Transverse colon (tissue), 4 donors: Measurements from ENCODE around the gene ITGA11. TPM values are rescaled to one million over a fixed set of nuclear protein-coding genes. Genes with fewer than 3 reads are reported as not detected.

Source experiments
- DNase-seq: peaks from one replicate; pipeline ENCODE4 v3.0.0-alpha.2; 2019
- H3K27ac ChIP-seq, 4 donors: fragments of 200-600 bp; sonication (generic); 2 replicates each; pipeline ENCODE4 v1.5.1; 2016 to 2018; ENCODE audit warnings: inconsistent platforms in 4 of 4
- H3K27me3 ChIP-seq: fragments of 200-600 bp; sonication (generic); 2 replicates; pipeline ENCODE4 v1.5.1; 2017; ENCODE audit warnings: inconsistent platforms
- H3K36me3 ChIP-seq, 4 donors: fragments of 200-600 bp; sonication (generic); 2 replicates each; pipeline ENCODE4 v1.5.1; 2017 to 2019; ENCODE audit warnings: inconsistent platforms in 4 of 4
- H3K4me1 ChIP-seq, 4 donors: fragments of 200-600 bp; sonication (generic); 2 replicates each; pipeline ENCODE4 v1.5.1; 2017 to 2020; ENCODE audit warnings: inconsistent platforms in 4 of 4
- H3K4me3 ChIP-seq, 4 donors: fragments of 200-600 bp; sonication (generic); 1 replicate in 1 of 4; 2 replicates in 3 of 4; pipeline versions ENCODE4 v1.5.1 to v1.6.1; 2017 to 2019; ENCODE audit warnings: inconsistent platforms in 4 of 4
- H3K9me3 ChIP-seq, 2 donors: fragments of 200-600 bp; sonication (generic); 2 replicates each; pipeline ENCODE4 v1.5.1; 2017 to 2019; ENCODE audit warnings: inconsistent platforms in 2 of 2
- EP300 ChIP-seq: sonication (generic); formaldehyde crosslinking; IDR thresholded peaks from one replicate; pipeline ENCODE4 v1.6.1; 2017; ENCODE audit warnings: antibody characterized with exemption, low read depth
- POLR2A ChIP-seq: fragments of 450-650 bp; IDR thresholded peaks from one replicate; pipeline ENCODE4 v1.6.1; 2016; ENCODE audit warnings: antibody characterized with exemption, mild to moderate bottlenecking, moderate library complexity
- POLR2AphosphoS5 ChIP-seq, 3 donors: sonication (generic); formaldehyde crosslinking; IDR thresholded peaks; one replicate each; pipeline ENCODE4 v1.6.1; 2016; ENCODE audit warnings: antibody characterized with exemption in 3 of 3
- WGBS, 2 donors: methylation state at CpG; one replicate each; pipeline ENCODE4 v1.1.5; 2018; ENCODE audit warnings: low coverage in 1 of 2; 5-methylcytosine and 5-hydroxymethylcytosine counted together
- in situ Hi-C, 4 donors: fragments of 200-750 bp; cut with MboI; loops; one replicate each; pipeline versions ENCODE4 v1.15.0 to v1.15.1; 2017; ENCODE audit warnings: low sequenced_read_pairs in 3 of 4, low pct_ligation_motif_present in 1 of 4, low pct_unique_long_range_greater_than_20kb in 1 of 4
- intact Hi-C: fragments of 100-400 bp; cut with DNase I; formaldehyde crosslinking; loops from one replicate; pipeline ENCODE4 v1.15.1; 2023; ENCODE audit warnings: low total_unique reads
- total RNA-seq, 4 donors: library from RNA; depleted of rRNA; stranded (reverse); fragments of >200 nt; gene quantifications; one replicate each; pipeline ENCODE4 v1.1.0, GENCODE V29; 2016
- TF ChIP-seq, protein P1 (sequence below), 5 experiments: fragments of 200-600 bp in 3 of 5; fragments of 450-650 bp in 2 of 5; sonication (generic) in 3 of 5; IDR thresholded peaks; 1 replicate in 2 of 5; 2 replicates in 3 of 5; pipeline ENCODE4 v1.5.1; 2016 to 2017; ENCODE audit warnings: antibody characterized with exemption in 5 of 5, inconsistent platforms in 3 of 5, mild to moderate bottlenecking in 2 of 5, moderate library complexity in 1 of 5

ITGA11 gene
- total RNA-seq, 4 donors from 2014 or later, result 0.37 to 3.2 (median 1.1) TPM

DNA sequence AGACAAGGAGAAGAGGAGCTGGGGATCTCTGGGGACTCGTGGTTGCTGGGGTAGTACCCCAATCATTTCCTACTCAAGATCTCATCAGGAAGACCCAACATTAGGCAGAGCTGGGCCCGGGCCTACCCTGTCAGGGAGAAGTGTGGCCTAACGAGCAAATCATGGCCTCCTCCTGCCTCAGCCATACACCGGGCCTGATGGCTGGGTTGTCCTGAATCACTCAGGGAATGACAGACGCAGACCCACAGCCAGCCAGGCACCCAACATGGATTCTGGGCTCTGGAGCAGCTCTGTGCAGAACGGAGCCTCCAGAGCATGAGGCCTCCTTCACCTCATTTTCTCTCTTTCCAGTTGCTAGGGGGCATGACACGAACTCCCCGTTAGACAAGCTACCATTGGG, 19.7 kb downstream of the ITGA11 start:
- in situ Hi-C loops, result no loop called here
- intact Hi-C loops, result no loop called here
- Histone ChIP-seq H3K27ac (no peak overlapping the region), H3K4me3 (no peak overlapping the region), H3K4me1 (no peaks in the 10 kb centered on the region), H3K36me3 (no peaks in the 10 kb centered on the region), H3K9me3 (no peaks in the 10 kb centered on the region), H3K27me3 (no peaks in the 10 kb centered on the region)
- DNase-seq, result no peak
- TF ChIP-seq POLR2A, result no peak
- TF ChIP-seq, protein P1, sequence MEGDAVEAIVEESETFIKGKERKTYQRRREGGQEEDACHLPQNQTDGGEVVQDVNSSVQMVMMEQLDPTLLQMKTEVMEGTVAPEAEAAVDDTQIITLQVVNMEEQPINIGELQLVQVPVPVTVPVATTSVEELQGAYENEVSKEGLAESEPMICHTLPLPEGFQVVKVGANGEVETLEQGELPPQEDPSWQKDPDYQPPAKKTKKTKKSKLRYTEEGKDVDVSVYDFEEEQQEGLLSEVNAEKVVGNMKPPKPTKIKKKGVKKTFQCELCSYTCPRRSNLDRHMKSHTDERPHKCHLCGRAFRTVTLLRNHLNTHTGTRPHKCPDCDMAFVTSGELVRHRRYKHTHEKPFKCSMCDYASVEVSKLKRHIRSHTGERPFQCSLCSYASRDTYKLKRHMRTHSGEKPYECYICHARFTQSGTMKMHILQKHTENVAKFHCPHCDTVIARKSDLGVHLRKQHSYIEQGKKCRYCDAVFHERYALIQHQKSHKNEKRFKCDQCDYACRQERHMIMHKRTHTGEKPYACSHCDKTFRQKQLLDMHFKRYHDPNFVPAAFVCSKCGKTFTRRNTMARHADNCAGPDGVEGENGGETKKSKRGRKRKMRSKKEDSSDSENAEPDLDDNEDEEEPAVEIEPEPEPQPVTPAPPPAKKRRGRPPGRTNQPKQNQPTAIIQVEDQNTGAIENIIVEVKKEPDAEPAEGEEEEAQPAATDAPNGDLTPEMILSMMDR (IDR thresholded peaks at IDR 0.05), result no peak
- TF ChIP-seq EP300, result no peak
- no peak for TF ChIP-seq POLR2AphosphoS5 (IDR thresholded peaks at IDR 0.05)
- WGBS, 2 donors, result 68 to 90% methylated on average over 3 to 8 of the region's 8 CpGs

GRCh38 chr15:68411735-68412134, 20.2 kb downstream of the ITGA11 start:
- Histone ChIP-seq H3K27ac (no peak overlapping the region), H3K27me3 (no peaks in the 10 kb centered on the region), H3K4me3 (no peak overlapping the region), H3K4me1 (no peaks in the 10 kb centered on the region), H3K9me3 (no peaks in the 10 kb centered on the region), H3K36me3 (no peaks in the 10 kb centered on the region)
- 85% methylated on average over 2 of the region's 2 CpGs; no CpG with 5 or more reads in 1 of the 2 donors for WGBS, 2 donors
- TF ChIP-seq POLR2A (no peak), POLR2AphosphoS5 (IDR thresholded peaks at IDR 0.05) (no peak), EP300 (no peak)
- TF ChIP-seq, protein P1 (IDR thresholded peaks at IDR 0.05), result no peak
- intact Hi-C loops, result no loop called here
- no peak for DNase-seq
- in situ Hi-C loops, result no loop called here

DNA sequence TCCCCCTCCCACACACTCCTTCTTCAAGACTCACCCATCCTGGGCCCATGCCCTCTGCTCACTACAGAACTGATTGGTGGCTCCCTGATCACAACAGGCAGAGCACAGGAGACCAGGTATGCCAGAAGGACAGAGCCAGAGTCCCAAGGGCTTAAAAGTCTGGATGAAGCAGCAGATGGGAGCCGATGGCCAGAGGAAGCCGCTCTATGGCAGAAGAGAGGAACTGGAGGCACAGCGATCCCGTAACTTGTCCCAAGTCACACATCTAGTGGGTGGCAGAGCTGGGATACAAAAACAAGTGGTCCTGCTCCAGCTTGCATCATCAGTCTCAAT, 20.7 kb downstream of the ITGA11 start:
- WGBS, 2 donors, result 100% methylated on average over 4 of the region's 4 CpGs; no CpG with 5 or more reads in 1 of the 2 donors
- DNase-seq, result no peak
- intact Hi-C loops (no loop called here), in situ Hi-C loops (no loop called here)
- Histone ChIP-seq H3K9me3 (no peaks in the 10 kb centered on the region), H3K4me3 (no peak overlapping the region), H3K27me3 (no peaks in the 10 kb centered on the region), H3K27ac (no peak overlapping the region), H3K4me1 (no peaks in the 10 kb centered on the region), H3K36me3 (no peaks in the 10 kb centered on the region)
- TF ChIP-seq EP300, result no peak
- TF ChIP-seq, protein P1 (IDR thresholded peaks at IDR 0.05), result no peak
- no peak for TF ChIP-seq POLR2AphosphoS5 (IDR thresholded peaks at IDR 0.05)
- TF ChIP-seq POLR2A, result no peak

DNA sequence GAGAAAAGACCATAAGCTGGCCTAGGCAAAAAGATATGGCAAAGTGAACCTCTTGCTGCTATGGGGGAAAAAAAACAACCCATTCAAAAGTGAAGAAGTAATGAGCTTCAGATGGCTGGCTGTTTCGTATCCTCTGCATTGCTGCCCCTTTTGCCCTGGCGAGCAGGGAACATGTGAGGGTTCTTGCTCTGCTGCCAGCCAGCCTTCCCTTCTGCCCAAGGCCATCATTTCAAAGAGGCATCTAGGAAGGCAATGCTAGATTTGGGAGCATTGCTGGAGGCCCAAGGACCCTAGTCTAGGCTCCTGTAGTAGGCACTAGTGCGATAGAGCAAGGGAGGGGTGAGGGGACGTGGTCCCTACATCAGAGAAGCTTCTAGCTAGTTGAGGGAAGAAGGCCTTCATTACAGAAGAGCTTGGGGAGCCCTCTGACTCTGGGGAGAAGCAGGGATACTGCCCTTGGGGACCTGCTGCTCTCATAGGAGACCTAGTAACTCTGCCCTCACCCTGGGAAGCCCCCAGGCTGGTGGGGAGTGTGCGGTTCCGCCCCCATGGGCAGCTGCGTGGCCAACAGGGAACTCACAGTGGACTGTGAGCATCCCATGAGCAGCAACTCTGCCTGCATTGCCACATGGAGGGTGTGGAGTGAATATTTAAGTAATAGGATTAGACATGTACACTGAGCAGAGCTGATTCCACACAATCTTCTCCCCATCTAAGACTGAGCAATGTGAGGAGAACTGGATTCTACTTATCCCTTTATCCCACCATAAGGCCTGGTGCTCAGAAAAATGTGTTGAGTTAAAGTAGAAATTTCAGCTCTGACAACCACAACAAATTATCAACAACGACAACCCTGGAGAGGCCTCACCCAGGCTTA, 21.3 kb downstream of the ITGA11 start:
- in situ Hi-C loops, result no loop called here
- Histone ChIP-seq H3K27me3 (no peaks in the 10 kb centered on the region), H3K9me3 (no peaks in the 10 kb centered on the region), H3K27ac (no peak overlapping the region), H3K36me3 (no peaks in the 10 kb centered on the region), H3K4me1 (no peaks in the 10 kb centered on the region), H3K4me3 (no peak overlapping the region)
- intact Hi-C loops, result no loop called here
- TF ChIP-seq POLR2A (no peak), EP300 (no peak), POLR2AphosphoS5 (IDR thresholded peaks at IDR 0.05) (no peak)
- TF ChIP-seq, protein P1 (IDR thresholded peaks at IDR 0.05), result no peak
- DNase-seq, result no peak
- WGBS, 2 donors, result 88 to 91% methylated on average over 1 to 8 of the region's 8 CpGs
